Measurements from ENCODE around the gene EVA1C.

GRCh38 chr21:32545948-32546441, 133.5 kb downstream of the EVA1C start:
- no peak for TF ChIP-seq POLR2AphosphoS5 (IDR thresholded peaks at IDR 0.05; ENCODE audit: low read depth, low read length)
- TF ChIP-seq REST (IDR thresholded peaks at IDR 0.05; ENCODE audit: insufficient read depth in 1 of 2, low read depth in 2 of 2, low read length in 2 of 2), result no peak
- no peak for TF ChIP-seq FOXP2 (optimal IDR thresholded peaks at IDR 0.05; ENCODE audit: borderline replicate concordance, extremely low read depth, extremely low read length, insufficient read depth)
- no peak for TF ChIP-seq SIN3A (IDR thresholded peaks at IDR 0.05; ENCODE audit: borderline replicate concordance, insufficient read depth, low read length)

All from PFSK-1 (cell line).